Memory B cell (primary cell): Measurements from ENCODE around the gene ZNF263.

ENCODE experiments used
- ATAC-seq: fragments of 150-1000 bp; cut with Tn5 transposase; 2 replicates; pipeline ENCODE4 v1.10.0; 2021; ENCODE audit warnings: low read depth, mild to moderate bottlenecking, moderate library complexity
- DNase-seq, 2 donors: peaks; one replicate each; pipeline ENCODE4 v3.0.0; 2022; ENCODE audit warnings: low spot score in 2 of 2
- H3K27ac Mint-ChIP-seq: one replicate; pipeline ENCODE4 v1.8.0; 2022; ENCODE audit warnings: mild to moderate bottlenecking, moderate library complexity, mixed read lengths
- H3K27me3 Mint-ChIP-seq: one replicate; pipeline ENCODE4 v1.8.0; 2022; ENCODE audit warnings: mixed read lengths
- H3K36me3 Mint-ChIP-seq: one replicate; pipeline ENCODE4 v1.8.0; 2022; ENCODE audit warnings: mild to moderate bottlenecking, mixed read lengths
- H3K4me1 Mint-ChIP-seq: one replicate; pipeline ENCODE4 v1.8.0; 2022; ENCODE audit warnings: mixed read lengths
- H3K4me3 Mint-ChIP-seq: one replicate; pipeline ENCODE4 v1.8.0; 2022; ENCODE audit warnings: mild to moderate bottlenecking, moderate library complexity, mixed read lengths
- H3K9me3 Mint-ChIP-seq: one replicate; pipeline ENCODE4 v1.8.0; 2022; ENCODE audit warnings: mixed read lengths

ZNF263 gene

DNA sequence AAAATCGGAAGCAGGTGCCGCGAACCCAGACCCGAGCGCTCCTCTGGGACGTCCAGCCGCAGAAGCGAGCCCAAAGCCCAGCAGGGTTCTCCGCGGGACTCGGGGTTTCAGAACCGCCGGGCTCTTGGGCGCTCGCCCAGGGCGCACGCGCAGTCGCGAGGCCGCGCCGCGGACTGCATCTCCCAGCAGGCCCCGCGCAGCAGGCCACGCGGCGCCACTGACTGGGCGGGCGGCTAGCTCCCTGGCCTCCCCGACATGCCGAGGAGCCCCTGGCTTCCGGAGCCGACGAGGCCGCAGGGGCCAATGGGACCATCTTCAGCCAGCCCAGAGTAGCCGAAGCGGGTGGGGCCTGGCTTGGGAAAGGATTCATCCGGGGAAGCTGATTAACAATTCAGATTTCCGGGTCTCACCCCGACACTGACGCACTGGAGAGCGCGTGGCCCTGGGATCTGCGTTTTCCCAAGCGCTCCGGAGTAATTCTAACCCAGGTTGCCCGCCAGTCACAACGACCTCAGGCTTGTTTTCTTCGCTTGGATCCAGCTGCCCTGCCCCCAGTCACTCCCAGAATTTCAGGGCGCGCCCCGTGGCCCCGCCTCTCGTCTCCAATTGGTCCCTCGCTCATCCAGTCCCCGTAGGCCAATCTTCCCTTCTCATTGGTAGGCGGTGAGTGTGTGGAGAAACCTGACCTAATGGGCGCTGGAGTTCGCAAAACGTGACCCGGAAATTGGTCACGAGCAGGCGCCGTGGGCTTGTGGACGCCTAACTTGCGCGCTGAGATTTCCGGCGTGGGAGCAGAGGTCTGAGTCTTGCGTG, at the start of gene ZNF263:
Gene ZNF263, plus strand, starts transcription at position 762 of the 813 bp plus-strand sequence. CDS start 328 bp downstream, outside the sequence.
- peak; percentile 89 to 90 for DNase-seq
- peak within 1 kb of the TSS; percentile 94 for H3K4me3 Mint-ChIP-seq
- H3K9me3 Mint-ChIP-seq, result no peaks in the 10 kb centered on the region
- H3K27me3 Mint-ChIP-seq, result no peaks in the 10 kb centered on the region
- ATAC-seq, result peak; percentile 85
- peaks cover 24% of the 10 kb centered on the region for H3K36me3 Mint-ChIP-seq
- peaks cover 18% of the 10 kb centered on the region for H3K4me1 Mint-ChIP-seq
- H3K27ac Mint-ChIP-seq, result peak within 1 kb of the TSS; percentile 93

DNA sequence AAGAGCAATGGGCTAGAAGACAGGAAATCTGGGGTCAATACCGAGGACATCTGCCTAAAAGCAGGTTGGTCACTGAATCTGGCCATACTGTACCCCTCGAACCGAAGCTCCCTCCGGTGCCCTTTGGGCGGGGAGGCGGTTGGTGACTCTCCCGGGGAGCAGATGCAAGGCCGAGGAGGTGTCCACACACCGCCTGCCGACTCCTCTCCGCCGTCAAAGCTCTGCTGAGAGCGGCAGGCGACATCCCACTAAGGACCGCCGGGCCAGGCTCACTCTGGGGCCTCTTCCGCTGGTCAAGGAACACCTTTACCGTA, 48.8 kb upstream of the ZNF263 start:
- Mint-ChIP-seq H3K9me3 (peaks cover 7% of the 10 kb centered on the region), H3K4me1 (peaks cover 16% of the 10 kb centered on the region), H3K27me3 (no peaks in the 10 kb centered on the region), H3K36me3 (peaks cover 35% of the 10 kb centered on the region), H3K27ac (peak overlapping the region; percentile 96), H3K4me3 (peak overlapping the region; percentile 98)
- no peak for DNase-seq
- no peak for ATAC-seq

DNA sequence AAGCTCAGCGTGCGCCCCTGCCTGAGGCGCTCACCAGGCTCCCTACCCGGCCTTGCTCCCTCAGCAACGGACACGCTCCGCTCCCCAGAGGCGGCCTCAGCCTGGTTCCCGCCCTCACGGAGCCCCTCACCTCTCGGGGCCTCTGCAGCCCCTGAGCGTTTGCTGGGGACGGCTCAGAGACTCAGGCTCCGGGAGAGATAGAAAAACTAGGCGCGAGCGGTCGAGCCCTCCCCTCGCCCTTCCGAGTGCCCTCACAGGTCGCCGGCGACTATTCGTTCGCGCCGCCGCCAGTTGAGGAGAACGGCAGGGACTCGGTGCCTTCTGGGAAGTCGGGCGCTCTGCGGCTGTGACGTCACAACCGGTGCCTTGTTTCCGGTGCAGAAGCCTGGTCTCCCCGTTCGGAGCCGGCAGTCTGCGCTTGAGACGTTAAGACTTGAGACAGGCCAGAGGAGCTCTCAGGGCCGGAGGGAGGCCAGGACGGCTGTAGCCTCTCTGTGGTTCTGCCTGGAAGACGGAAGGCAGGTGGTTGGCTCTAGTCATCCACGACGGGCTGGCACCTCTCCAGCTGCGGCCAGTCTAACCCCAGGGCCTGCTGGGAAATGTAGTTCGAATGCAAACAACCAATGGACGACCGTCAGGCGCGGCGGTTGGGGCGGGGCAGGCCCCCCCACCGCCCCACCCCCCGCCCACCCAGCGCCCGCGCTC, 48.3 kb upstream of the ZNF263 start, which contains the start of gene ZNF200:
Gene ZNF200, minus strand, starts transcription at position 302 of the 705 bp plus-strand sequence. CDS start 1,403 bp downstream, outside the sequence.
- H3K4me1 Mint-ChIP-seq, result peaks cover 16% of the 10 kb centered on the region
- peak; percentile 90 to 96 for DNase-seq
- H3K9me3 Mint-ChIP-seq, result peaks cover 7% of the 10 kb centered on the region
- peaks cover 32% of the 10 kb centered on the region for H3K36me3 Mint-ChIP-seq
- H3K27ac Mint-ChIP-seq, result peak within 1 kb of the TSS; percentile 96
- ATAC-seq, result peak; percentile 92
- H3K27me3 Mint-ChIP-seq, result peaks cover under 1% of the 10 kb centered on the region
- peak within 1 kb of the TSS; percentile 98 for H3K4me3 Mint-ChIP-seq

DNA sequence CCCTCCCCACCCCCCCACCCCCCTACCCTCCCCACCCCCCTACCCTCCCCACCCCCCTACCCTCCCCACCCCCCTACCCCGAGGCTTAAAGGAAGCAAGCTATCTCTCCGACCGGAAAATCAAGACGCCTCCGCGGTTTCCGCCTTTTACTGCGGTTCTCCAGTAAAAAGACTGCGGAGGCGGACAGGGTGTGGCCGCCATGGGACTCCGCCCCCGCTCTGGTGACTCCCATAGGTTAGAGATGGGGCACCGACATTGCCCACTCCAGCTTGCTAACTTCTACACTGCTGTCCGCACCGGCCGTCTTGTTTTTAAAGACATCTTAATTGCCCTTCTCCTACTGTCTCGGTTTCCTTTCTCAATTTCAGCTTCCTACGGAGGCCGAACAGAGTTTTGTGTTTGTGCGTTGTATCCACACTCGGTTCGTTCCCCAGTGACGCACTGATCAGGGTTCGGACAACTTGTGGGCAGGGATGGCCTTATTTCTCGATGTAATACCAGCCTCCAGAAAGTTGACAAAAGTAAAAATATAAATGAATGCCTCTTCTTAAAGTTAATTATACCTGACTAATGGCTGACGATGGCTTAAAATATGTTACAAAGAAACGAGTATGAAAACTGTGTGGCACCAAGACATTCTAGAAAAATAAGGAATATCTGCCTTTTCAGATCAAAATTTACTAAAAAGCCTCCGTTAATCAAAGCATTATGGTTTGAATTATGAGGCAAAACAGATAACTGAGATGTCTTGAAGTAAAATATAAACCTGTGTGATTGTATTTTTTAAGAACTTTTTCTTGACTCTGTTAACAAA, 47.2 kb upstream of the ZNF263 start:
- no peak for DNase-seq

DNA sequence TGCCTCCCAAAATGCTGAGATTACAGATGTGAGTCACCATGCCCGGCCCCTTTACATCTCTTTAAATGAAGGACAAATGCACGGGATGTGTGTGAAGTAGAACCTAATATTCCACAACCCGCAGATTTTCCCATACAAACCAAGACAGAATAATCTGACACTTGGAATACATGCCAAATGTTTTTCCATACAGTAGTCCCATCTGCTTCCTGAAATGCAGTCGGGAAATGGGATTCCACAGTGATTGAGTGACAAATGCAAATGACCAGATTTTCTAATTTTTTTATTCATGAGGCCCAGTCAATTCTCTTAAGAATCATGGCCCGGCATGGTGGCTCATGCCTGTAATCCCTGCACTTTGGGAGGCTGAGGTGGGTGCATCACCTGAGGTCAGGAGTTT, 41.5 kb upstream of the ZNF263 start:
- Mint-ChIP-seq H3K36me3 (no peaks in the 10 kb centered on the region), H3K9me3 (peaks cover 2% of the 10 kb centered on the region), H3K27me3 (peaks cover 11% of the 10 kb centered on the region), H3K27ac (no peak overlapping the region), H3K4me1 (no peaks in the 10 kb centered on the region), H3K4me3 (no peak overlapping the region)
- ATAC-seq (no peak), DNase-seq (no peak)

More for the DNA sequence above, 47.2 kb upstream of the ZNF263 start:
- Mint-ChIP-seq H3K27me3 (peaks cover 2% of the 10 kb centered on the region), H3K27ac (no peak overlapping the region), H3K36me3 (peaks cover 22% of the 10 kb centered on the region), H3K9me3 (peaks cover 2% of the 10 kb centered on the region), H3K4me1 (peaks cover 14% of the 10 kb centered on the region), H3K4me3 (peak overlapping the region; percentile 79)
- no peak for ATAC-seq

DNA sequence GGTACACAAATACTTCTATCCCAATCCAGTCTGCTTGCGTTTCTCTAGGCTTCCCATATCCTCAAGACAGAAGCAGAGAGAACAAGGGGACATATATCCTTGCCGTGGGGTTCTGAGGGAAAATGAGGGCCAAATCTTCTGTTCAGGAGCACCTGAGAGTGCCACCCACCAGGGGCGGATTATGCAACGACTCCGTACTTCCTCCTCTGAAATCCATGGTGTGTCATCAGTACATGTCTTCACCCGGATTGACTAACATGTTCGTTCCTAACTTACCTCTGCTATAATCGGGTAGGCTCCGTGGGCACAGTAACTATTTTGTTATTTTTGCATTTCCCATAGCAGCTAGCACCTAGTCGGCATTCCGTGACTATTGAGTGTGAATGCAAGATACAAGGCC, 40.6 kb upstream of the ZNF263 start:
- Mint-ChIP-seq H3K9me3 (peaks cover 2% of the 10 kb centered on the region), H3K36me3 (no peaks in the 10 kb centered on the region), H3K4me3 (no peak overlapping the region), H3K27me3 (peaks cover 11% of the 10 kb centered on the region), H3K4me1 (no peaks in the 10 kb centered on the region), H3K27ac (no peak overlapping the region)
- DNase-seq (no peak), ATAC-seq (no peak)

DNA sequence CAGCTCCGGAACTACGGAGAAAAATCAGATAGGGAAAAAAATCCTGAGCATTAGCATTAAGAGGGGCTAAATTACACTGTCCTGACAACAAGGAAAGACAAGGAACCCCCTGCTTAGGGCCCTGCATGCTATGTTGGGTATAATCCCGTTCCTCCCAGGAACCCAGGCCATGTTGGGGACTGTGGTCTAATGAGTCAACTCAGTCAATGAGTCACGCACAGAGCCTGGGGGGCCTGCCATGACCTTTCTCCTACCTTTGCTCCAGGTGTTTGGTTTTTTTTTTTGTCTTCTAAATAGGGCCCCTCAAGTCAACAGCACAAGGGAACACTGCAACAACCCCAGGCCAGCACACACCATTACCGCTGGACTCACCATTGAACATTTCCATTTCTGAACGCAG, 39.4 kb upstream of the ZNF263 start:
- Mint-ChIP-seq H3K36me3 (no peaks in the 10 kb centered on the region), H3K27ac (no peak overlapping the region), H3K27me3 (peaks cover 14% of the 10 kb centered on the region), H3K4me3 (no peak overlapping the region), H3K4me1 (no peaks in the 10 kb centered on the region), H3K9me3 (peaks cover 2% of the 10 kb centered on the region)
- ATAC-seq (no peak), DNase-seq (no peak)

DNA sequence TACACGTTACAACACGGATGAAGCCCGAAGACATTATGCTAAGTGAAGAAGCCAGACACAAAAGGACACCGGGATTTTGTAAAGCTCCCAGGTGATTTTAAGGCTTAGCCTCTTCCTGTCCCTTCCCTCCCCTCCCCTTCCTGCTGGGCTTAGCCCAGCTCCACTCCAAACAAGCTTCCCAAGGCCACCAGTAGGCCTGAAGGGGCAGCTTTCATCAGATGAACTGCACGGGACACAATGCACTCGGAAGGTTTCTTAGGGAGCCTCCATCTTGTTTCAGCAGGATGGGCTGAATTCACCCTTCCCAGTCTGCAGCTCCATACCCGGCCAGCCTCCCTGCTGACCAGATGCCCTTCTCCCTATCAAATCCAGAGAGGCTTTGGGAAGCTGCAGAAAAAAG, 37.3 kb upstream of the ZNF263 start:
- ATAC-seq, result no peak
- Mint-ChIP-seq H3K36me3 (no peaks in the 10 kb centered on the region), H3K4me3 (no peak overlapping the region), H3K27me3 (peaks cover 13% of the 10 kb centered on the region), H3K27ac (no peak overlapping the region), H3K9me3 (no peaks in the 10 kb centered on the region), H3K4me1 (no peaks in the 10 kb centered on the region)
- no peak for DNase-seq

DNA sequence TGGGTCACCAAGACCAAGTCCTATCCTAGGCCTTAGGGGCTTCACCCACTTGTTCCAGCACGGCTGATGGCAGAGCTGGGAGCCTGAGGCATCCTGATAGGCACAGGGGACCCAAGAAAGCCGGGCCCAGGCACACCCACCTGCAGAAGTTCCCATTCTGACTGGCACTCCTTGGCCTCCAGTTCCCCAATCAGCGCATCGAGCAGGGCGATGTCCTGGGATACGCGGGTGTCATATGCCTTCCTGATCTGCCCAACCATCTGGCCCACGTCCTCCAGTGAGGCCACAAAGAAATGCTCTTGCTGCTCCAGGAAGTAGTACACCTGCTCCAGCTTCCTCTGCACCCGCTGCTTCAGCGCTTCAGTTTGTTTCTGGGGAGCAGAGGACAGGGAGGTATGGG, 36.4 kb upstream of the ZNF263 start:
- no peaks in the 10 kb centered on the region for H3K9me3 Mint-ChIP-seq
- H3K27me3 Mint-ChIP-seq, result peaks cover 15% of the 10 kb centered on the region
- no peak for ATAC-seq
- no peak for DNase-seq
- H3K4me1 Mint-ChIP-seq, result no peaks in the 10 kb centered on the region
- H3K4me3 Mint-ChIP-seq, result no peak overlapping the region
- H3K27ac Mint-ChIP-seq, result no peak overlapping the region
- H3K36me3 Mint-ChIP-seq, result no peaks in the 10 kb centered on the region

DNA sequence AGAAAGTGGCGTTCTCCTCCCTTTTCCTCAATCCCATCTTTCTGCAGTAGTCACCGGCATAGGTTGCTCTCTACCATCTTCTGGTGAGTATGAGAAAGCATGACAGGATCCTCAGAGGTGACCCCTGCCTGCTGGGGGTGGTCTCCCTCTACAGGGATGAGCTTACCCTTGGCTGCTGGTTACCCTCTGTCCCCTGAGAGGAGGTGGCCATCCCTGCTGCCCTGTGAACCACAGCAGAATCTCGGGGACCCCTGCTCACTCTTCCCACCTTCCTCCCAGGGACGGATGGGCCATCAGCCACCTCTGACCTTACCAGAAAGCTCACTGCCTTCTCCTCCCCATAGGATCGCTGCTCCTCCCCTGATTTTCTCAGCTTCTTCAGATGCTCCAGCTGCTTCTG, 34.7 kb upstream of the ZNF263 start:
- H3K27me3 Mint-ChIP-seq, result peaks cover 10% of the 10 kb centered on the region
- H3K36me3 Mint-ChIP-seq, result no peaks in the 10 kb centered on the region
- H3K4me1 Mint-ChIP-seq, result no peaks in the 10 kb centered on the region
- no peak overlapping the region for H3K27ac Mint-ChIP-seq
- H3K9me3 Mint-ChIP-seq, result no peaks in the 10 kb centered on the region
- DNase-seq (no peak), ATAC-seq (no peak)
- no peak overlapping the region for H3K4me3 Mint-ChIP-seq

DNA sequence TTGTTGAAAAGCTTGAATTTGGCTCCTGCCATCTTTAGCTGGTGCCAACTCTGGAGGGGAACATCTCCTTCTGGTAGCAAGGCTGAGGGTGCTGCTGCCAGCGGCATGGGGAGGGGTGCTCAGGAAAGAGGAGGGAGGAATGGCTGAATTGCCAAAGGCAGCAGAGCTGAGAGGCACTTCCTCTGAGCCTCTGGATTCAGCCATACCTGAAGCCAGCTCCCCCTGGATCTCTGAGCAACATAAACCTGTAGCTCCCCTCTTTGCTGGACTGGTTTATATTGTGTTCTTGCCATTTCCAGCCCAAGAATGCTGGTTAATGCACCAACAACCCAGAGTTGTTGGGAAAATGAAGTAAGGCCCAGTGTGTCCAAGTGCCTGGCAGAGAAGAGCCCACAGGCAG, 34.3 kb upstream of the ZNF263 start:
- DNase-seq (no peak), ATAC-seq (no peak)
- Mint-ChIP-seq H3K9me3 (no peaks in the 10 kb centered on the region), H3K27ac (no peak overlapping the region), H3K36me3 (no peaks in the 10 kb centered on the region), H3K4me1 (no peaks in the 10 kb centered on the region), H3K27me3 (peaks cover 10% of the 10 kb centered on the region), H3K4me3 (no peak overlapping the region)

DNA sequence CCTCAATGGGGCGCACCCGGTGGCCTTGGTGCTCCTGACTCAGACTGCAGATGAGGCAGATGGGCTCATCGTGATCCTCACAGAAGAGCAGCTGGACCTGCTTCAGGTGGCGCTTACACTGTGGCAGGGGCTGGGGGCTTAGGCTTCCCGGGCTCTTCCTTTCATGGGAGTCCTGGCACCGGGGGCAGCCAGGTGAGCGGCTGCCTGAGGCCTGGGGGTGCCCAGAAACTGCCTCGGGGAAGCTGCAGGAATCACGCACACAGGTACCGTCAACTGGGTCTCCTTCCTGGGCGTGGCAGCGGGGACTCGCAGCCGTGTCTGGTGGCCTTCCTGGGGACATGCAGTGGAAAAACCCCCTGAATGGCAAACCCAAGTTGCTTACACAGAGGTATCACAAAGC, 33.8 kb upstream of the ZNF263 start:
- no peaks in the 10 kb centered on the region for H3K36me3 Mint-ChIP-seq
- no peak overlapping the region for H3K27ac Mint-ChIP-seq
- DNase-seq, result no peak
- no peak for ATAC-seq
- no peak overlapping the region for H3K4me3 Mint-ChIP-seq
- H3K27me3 Mint-ChIP-seq, result peaks cover 10% of the 10 kb centered on the region
- H3K4me1 Mint-ChIP-seq, result no peaks in the 10 kb centered on the region
- H3K9me3 Mint-ChIP-seq, result no peaks in the 10 kb centered on the region

DNA sequence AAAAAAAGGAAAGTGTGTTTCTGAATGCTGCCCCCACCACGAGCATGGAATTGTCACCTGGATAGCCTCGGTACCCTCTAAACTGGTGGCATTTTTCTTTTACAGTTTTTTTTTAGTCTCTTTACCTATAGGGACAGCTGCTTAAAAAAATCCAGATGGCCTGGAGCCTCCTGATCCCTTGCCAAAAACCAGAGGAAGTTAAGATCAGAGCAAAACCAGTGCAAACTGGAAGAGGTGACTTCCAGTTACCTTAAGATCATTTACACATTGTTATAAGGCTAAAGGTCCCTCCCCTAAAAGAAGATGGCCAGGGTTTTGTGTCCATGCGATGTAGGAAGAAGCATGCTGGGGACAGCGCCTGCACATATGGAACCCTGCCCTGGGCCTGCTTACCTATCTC, 30.3 kb upstream of the ZNF263 start:
- H3K36me3 Mint-ChIP-seq, result no peaks in the 10 kb centered on the region
- H3K27me3 Mint-ChIP-seq, result peaks cover 8% of the 10 kb centered on the region
- H3K9me3 Mint-ChIP-seq, result no peaks in the 10 kb centered on the region

DNA sequence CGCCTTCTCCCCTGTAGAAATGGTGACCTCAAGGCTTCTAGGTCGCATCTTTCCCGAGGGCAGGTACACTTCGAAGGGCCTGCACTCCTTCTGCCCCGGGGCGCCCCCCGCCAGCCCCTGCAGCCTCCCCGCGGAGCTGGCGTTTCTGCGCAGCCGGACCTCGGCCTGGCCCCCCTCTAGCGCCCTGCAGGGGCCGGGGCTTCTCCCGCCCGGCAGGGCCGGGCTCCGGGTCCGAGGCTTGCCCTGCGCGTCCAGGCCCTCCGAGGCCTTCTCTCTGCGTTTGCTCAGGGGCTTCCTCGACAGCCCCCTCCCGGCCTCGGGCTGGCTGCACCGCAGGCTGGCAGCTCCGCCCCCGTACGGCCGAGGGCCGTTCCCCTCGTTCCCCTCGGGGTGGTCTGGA, 29.0 kb upstream of the ZNF263 start:
- Mint-ChIP-seq H3K27me3 (peaks cover 8% of the 10 kb centered on the region), H3K4me1 (no peaks in the 10 kb centered on the region), H3K4me3 (no peak overlapping the region), H3K36me3 (peaks cover 1% of the 10 kb centered on the region), H3K9me3 (no peaks in the 10 kb centered on the region), H3K27ac (no peak overlapping the region)
- ATAC-seq (no peak), DNase-seq (no peak)

More for the DNA sequence above, 30.3 kb upstream of the ZNF263 start:
- no peak for ATAC-seq
- DNase-seq, result no peak
- H3K4me3 Mint-ChIP-seq, result no peak overlapping the region
- no peaks in the 10 kb centered on the region for H3K4me1 Mint-ChIP-seq
- no peak overlapping the region for H3K27ac Mint-ChIP-seq
